Osteoblast (primary cell): Measurements from ENCODE around the gene NR1I3. TPM values are rescaled to one million over a fixed set of nuclear protein-coding genes. Genes with fewer than 3 reads are reported as not detected.

ENCODE experiments used
- DNase-seq: peaks from one replicate; pipeline ENCODE4 v3.0.0; 2011; ENCODE audit warnings: low spot score, mixed read lengths; ENCODE audit not compliant: insufficient read length; ENCODE audit errors: missing footprints
- H2AFZ ChIP-seq: 2 replicates; pipeline ENCODE4 v1.6.0; 2011; ENCODE audit warnings: mild to moderate bottlenecking, low read length
- H3K27ac ChIP-seq: 2 replicates; pipeline ENCODE4 v1.5.1; 2011; ENCODE audit warnings: mild to moderate bottlenecking, low read depth, low read length, moderate library complexity
- H3K27me3 ChIP-seq: 2 replicates; pipeline ENCODE4 v1.6.0; 2012; ENCODE audit warnings: mild to moderate bottlenecking, control low read depth, inconsistent platforms, low read length, moderate library complexity; ENCODE audit not compliant: insufficient read depth
- H3K36me3 ChIP-seq: 2 replicates; pipeline ENCODE4 v1.5.1; 2011; ENCODE audit warnings: mild to moderate bottlenecking, low read length, control low read depth, moderate library complexity; ENCODE audit not compliant: insufficient read depth
- H3K4me1 ChIP-seq: 2 replicates; pipeline ENCODE4 v1.5.1; 2011; ENCODE audit warnings: mild to moderate bottlenecking, low read length, control low read depth, moderate library complexity; ENCODE audit not compliant: insufficient read depth
- H3K4me2 ChIP-seq: 2 replicates; pipeline ENCODE4 v1.6.0; 2011; ENCODE audit warnings: mild to moderate bottlenecking, low read length; ENCODE audit not compliant: insufficient read depth
- H3K4me3 ChIP-seq: fragments of 200-600 bp; sonication (generic); 3 replicates; pipeline ENCODE4 v1.5.1; 2012; ENCODE audit warnings: mild to moderate bottlenecking, low read length, inconsistent platforms; ENCODE audit not compliant: insufficient read depth
- H3K79me2 ChIP-seq: 2 replicates; pipeline ENCODE4 v1.6.0; 2012; ENCODE audit warnings: mild to moderate bottlenecking, low read length, control low read depth, inconsistent platforms; ENCODE audit not compliant: insufficient read depth
- H3K9me3 ChIP-seq: 2 replicates; pipeline ENCODE4 v1.5.1; 2011; ENCODE audit warnings: low read depth, low read length, control low read depth
- H4K20me1 ChIP-seq: 2 replicates; pipeline ENCODE4 v1.6.0; 2012; ENCODE audit warnings: mild to moderate bottlenecking, low read length, control low read depth; ENCODE audit not compliant: insufficient read depth
- total RNA-seq: library from RNA; depleted of rRNA; stranded (reverse); fragments of >200 nt; gene quantifications from 2 replicates; pipeline ENCODE4 v1.2.3, GENCODE V29; 2012
- TF ChIP-seq, protein P1 (sequence below): IDR thresholded peaks from 2 replicates; pipeline ENCODE4 v1.5.1; 2011; ENCODE audit warnings: mild to moderate bottlenecking, low read depth, low read length, moderate library complexity; ENCODE audit errors: extremely low read depth

Gene NR1I3
- total RNA-seq, 1 donor: not detected

DNA sequence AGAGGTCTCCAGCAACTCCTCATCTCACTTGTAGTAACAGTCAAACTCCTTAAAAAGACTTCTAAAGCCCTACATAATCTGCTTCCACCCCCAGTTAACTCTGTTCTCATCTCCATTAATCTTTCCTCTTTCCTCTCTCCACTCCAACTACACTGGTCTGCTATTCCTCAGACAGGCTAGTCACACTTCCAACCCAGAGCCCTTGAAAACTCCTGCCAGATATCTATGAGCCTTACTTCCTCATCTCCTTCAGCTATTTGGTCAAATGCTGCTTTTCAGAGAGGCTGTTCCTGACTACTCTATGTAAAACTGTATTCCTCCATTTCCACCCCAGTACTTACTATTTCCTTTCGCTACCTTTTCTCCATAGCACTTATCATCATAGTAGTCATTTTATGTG is 45.0 kb upstream of the NR1I3 start:
- DNase-seq: no peak
- H3K27ac ChIP-seq: no peak overlapping the region
- no peaks in the 10 kb centered on the region for H4K20me1 ChIP-seq
- H3K9me3 ChIP-seq: no peaks in the 10 kb centered on the region
- H3K4me1 ChIP-seq: no peaks in the 10 kb centered on the region
- peaks cover 23% of the 10 kb centered on the region for H3K27me3 ChIP-seq
- TF ChIP-seq, protein P1, sequence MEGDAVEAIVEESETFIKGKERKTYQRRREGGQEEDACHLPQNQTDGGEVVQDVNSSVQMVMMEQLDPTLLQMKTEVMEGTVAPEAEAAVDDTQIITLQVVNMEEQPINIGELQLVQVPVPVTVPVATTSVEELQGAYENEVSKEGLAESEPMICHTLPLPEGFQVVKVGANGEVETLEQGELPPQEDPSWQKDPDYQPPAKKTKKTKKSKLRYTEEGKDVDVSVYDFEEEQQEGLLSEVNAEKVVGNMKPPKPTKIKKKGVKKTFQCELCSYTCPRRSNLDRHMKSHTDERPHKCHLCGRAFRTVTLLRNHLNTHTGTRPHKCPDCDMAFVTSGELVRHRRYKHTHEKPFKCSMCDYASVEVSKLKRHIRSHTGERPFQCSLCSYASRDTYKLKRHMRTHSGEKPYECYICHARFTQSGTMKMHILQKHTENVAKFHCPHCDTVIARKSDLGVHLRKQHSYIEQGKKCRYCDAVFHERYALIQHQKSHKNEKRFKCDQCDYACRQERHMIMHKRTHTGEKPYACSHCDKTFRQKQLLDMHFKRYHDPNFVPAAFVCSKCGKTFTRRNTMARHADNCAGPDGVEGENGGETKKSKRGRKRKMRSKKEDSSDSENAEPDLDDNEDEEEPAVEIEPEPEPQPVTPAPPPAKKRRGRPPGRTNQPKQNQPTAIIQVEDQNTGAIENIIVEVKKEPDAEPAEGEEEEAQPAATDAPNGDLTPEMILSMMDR: no peak
- H3K79me2 ChIP-seq: no peaks in the 10 kb centered on the region
- no peak overlapping the region for H3K4me2 ChIP-seq
- no peak overlapping the region for H3K4me3 ChIP-seq
- H2AFZ ChIP-seq: no peak overlapping the region
- H3K36me3 ChIP-seq: no peaks in the 10 kb centered on the region

DNA sequence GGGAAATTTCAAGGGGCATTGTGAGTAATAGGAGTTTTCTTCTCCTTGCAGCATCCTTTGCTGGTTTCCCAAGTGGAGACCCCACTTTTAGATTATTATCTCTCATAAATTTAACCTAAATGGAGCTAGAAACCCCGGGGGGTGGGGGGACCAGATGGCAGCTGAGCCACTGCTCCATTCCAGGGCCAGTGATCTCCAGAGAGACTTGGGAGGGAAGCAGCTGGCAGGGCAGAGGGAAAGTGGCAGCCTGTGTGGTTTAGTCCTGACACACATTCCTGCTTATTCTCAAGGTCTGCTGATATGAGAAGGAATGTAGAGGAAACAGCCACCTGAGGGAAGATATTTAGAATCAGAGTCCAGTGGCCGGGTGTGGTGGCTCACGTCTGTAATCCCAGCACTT is 36.9 kb upstream of the NR1I3 start:
- no peaks in the 10 kb centered on the region for H3K79me2 ChIP-seq
- no peak overlapping the region for H3K4me3 ChIP-seq
- H3K4me2 ChIP-seq: no peak overlapping the region
- H3K36me3 ChIP-seq: no peaks in the 10 kb centered on the region
- TF ChIP-seq, protein P1: no peak
- no peaks in the 10 kb centered on the region for H3K9me3 ChIP-seq
- no peaks in the 10 kb centered on the region for H3K4me1 ChIP-seq
- no peak overlapping the region for H3K27ac ChIP-seq
- no peak for DNase-seq
- H4K20me1 ChIP-seq: no peaks in the 10 kb centered on the region
- no peak overlapping the region for H2AFZ ChIP-seq
- H3K27me3 ChIP-seq: peaks cover 21% of the 10 kb centered on the region

DNA sequence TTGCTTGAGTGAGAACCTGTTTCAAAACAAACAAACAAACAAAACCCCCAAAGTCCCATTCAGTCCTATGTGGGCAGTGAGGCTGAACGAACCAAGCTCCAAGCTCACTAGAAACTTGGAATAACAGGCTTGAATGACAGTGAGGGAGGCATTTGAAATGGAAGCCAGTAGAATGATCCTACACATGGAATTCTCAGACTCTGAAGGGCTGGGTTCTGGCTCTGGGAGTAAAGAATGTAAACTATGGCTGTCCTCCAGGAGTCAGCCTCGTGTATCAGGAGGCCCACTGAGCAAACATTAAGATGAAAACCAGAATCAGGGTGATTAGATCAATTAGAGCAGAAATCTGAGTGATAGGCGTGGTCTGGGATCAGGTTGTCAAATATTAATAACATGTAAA is 35.4 kb upstream of the NR1I3 start:
- peaks cover 21% of the 10 kb centered on the region for H3K27me3 ChIP-seq
- H2AFZ ChIP-seq: no peak overlapping the region
- TF ChIP-seq, protein P1: no peak
- H3K4me2 ChIP-seq: no peak overlapping the region
- DNase-seq: no peak
- H3K9me3 ChIP-seq: no peaks in the 10 kb centered on the region
- no peak overlapping the region for H3K4me3 ChIP-seq
- H4K20me1 ChIP-seq: no peaks in the 10 kb centered on the region
- H3K79me2 ChIP-seq: no peaks in the 10 kb centered on the region
- H3K27ac ChIP-seq: no peak overlapping the region
- no peaks in the 10 kb centered on the region for H3K4me1 ChIP-seq
- no peaks in the 10 kb centered on the region for H3K36me3 ChIP-seq

DNA sequence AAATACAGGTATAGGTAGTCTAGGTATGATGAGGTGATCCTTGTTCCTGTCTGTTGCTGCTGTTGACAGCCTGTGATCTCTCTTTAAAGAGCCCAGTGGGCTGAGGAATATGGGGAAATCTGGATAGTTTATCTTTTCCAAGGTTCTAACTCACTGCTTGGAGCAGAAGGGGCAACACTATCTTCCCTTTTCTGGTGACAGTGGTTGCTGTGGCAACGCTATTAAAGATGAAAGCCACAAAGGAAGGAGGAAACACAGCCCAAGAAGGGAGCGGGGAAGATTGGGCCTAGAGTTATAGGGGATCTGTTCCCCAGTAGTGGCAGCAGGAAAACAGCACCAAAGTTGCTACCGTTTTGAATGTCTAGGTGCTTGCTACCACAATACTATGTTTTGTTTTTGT is 29.3 kb upstream of the NR1I3 start:
- Histone ChIP-seq H2AFZ (no peak overlapping the region), H3K4me1 (peaks cover 7% of the 10 kb centered on the region), H3K79me2 (no peaks in the 10 kb centered on the region), H3K4me2 (no peak overlapping the region), H3K4me3 (no peak overlapping the region), H3K27ac (no peak overlapping the region), H3K9me3 (no peaks in the 10 kb centered on the region), H3K36me3 (no peaks in the 10 kb centered on the region), H3K27me3 (peaks cover 2% of the 10 kb centered on the region), H4K20me1 (no peaks in the 10 kb centered on the region)
- TF ChIP-seq, protein P1: no peak
- peak; percentile 72 for DNase-seq
